A204.1 (cell line): ENCODE results near the gene MRPL4.
"Not testable (repeated sequence)": the region's sequence is repeated elsewhere in the genome, so short reads cannot be mapped to it uniquely, and the experiment has no call there.

Experiments used
- FAIRE-seq: peaks from 2 replicates; lab custom pipeline; 2012; peaks lifted over from hg19 to GRCh38; lab: Jason Lieb, UNC

MRPL4 gene

DNA sequence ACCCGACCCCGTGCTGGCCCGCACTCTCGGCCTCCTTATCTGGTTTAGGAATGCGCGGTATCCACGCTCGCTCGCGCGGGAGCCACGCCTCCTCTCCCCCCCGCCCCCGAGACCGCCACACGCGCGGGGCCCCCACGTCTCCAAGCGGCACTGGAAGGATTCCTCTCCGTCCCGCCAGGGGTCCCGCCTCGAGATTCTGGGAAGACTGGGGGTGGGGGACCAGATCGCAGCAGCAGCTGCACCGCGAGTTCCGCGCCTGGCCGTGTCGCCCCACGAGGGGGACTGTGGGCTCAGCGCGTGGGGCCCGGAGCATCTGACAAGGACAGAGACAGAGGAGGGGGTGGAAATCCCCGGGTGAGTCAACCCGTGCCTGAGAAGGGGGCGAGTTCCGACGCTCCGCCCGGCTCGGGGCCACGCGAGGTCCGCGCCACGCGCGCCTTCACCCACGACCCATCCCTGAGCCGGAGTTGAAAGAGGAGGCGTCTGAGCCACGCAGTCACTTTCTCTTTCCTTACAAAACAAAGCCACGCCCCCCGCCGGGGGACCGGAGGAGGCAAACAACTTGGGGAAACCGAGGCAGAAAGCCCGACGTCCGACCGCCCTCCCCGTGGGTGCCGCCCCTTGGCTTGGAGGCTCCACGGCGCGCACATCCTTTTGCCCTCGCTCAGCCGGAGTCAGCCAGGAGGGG, 21.7 kb upstream of the MRPL4 start:
- no peak for FAIRE-seq

- no peak for FAIRE-seq
Observed at GRCh38 chr19:10230861-10231611, 21.0 kb upstream of the MRPL4 start, which contains the start of gene S1PR2. Gene S1PR2 (minus strand): TSS chr19:10231331. CDS start chr19:10224905, 6,426 bp downstream.

DNA sequence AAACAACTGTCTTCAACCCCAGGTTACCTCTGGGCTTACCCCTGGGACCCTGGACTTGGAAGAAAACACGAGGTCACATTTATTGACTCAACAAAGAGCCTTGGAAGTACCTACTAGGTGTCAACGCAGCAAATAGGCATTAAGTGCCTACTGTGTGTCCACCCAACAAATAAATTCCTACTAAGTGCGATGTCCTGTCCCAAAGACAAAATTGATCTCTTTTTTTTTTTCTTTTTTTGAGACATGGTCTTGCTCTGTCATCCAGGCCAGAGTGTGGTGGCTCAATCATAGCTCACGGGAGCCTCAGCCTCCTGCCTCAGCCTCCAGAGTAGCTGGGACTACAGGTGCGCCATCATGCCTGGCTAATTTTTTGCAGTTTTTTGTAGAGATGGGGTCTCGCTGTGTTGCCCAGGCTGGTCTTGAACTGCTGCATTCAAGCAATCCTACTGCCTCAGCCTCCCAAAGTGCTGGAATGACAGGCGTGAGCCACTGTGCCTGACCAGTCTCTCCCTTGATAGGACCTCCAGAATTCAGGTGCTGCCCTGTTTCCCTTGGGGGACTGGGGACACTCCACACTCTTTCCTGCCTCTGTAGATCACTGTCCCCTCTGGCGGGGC, 20.3 kb upstream of the MRPL4 start:
- FAIRE-seq = no peak

DNA sequence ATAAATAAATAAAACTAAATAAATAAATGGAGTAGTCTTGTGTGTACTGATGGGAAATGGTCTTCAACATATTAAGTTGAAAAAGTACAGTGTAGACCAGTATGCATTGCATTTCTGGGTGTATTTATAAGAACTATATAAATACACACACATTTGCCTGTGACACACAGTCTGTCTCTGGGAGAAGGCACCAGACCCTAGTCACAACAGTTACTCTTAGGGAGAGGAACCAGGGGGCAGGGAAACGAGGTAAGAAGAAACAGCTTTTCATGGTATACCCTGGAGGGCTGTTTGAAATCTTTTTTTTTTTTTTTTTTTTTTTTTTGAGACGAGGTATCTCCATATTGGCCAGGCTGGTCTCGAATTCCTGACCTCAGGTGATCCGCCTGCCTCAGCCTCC, 18.1 kb upstream of the MRPL4 start:
- FAIRE-seq = no peak

GRCh38 chr19:10235003-10235402, 17.0 kb upstream of the MRPL4 start:
- no peak for FAIRE-seq

DNA sequence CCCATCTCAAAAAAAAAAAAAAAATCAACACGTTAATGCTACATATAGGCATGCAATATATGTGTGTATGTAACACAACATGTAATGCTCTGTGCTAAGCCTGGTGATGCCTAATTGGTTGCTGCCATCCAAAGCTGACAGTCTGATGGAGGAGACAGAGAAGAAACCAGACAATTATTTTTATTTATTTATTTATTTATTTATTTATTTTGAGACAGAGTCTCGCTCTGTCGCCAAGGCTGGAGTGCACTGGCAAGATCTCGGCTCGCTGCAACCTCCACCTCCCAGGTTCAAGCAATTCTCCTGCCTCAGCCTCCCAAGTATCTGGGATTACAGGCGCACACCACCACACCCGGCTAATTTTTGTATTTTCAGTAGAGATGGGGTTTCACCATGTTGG, 16.6 kb upstream of the MRPL4 start:
- FAIRE-seq = not testable (repeated sequence)

DNA sequence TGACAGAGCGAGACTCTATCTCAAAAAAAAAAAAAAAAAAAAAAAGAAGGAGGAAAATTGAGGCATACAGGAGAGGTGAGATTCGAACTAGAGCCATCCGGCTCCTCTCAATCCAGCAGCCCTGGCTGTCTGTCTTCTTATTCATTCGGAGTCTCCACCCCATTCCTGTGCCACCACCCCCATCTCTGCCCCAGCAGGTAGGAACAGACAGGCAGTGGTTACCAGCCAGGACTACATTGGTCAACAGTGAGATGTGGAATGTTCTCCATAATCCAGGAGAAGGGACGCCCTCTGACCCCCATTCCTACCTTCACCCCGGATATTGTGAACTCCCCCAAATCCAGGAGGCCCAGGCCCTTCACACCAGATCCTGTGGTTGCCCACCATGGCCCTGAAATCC, 14.3 kb upstream of the MRPL4 start:
- no peak for FAIRE-seq

GRCh38 chr19:10238172-10238783, 13.7 kb upstream of the MRPL4 start:
- FAIRE-seq = no peak

- not testable (repeated sequence) for FAIRE-seq
Observed at GRCh38 chr19:10241826-10242449, 10.1 kb upstream of the MRPL4 start.

DNA sequence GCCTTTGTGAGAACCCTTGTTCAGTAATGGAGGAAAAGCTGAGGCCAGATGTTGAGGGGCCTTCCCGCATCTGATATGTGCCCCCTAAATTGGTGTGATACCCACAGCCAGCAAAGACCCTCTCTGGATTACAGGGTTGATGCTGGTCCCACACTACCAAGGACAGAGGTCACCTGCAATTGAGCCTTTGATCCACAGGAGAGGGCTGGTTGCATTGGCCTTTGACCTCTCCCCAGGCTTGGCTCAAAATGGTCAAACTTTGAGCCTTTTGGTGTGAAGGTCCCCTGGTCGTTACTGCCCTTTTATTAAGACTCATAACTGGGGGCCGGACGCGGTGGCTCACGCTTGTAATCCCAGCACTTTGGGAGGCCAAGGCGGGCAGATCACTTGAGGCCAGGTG, 8.4 kb upstream of the MRPL4 start:
- FAIRE-seq = no peak

DNA sequence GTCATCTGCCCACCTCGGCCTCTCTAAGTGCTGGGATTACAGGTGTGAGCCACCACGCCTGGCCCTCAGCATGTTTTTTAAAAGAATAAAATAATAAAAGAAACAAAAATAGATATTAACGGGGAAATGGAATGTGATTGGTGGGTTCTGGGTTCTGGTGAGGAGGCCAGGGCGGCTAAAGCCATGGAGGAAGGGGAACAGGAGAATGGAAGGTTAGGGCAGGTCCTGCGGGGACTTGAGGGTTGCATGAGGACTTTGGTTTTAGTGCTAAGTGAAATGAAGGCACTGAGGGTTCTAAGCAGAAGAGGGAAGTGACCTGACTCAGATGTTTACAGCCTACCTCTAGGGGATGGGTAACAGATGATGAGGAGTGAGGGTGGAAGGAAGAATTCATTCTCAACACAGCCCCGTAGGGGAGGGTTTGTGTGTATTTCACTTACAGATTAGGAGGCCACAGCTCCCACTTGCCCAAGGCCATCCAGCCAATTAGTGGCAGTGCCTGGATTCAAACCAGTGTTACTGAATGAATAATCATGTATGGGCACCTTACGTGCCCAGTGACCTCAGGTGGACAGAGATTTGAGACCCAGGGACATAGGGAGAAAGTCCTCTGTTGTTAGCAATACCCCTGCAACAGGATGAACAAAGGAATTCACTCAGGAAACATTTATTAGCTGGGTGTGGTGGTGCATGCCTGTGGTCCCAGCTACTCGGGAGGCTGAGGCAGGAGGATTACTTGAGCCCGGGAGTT, 6.7 kb upstream of the MRPL4 start:
- FAIRE-seq = no peak

- FAIRE-seq = no peak
Observed at GRCh38 chr19:10246511-10246910, 5.5 kb upstream of the MRPL4 start.

DNA sequence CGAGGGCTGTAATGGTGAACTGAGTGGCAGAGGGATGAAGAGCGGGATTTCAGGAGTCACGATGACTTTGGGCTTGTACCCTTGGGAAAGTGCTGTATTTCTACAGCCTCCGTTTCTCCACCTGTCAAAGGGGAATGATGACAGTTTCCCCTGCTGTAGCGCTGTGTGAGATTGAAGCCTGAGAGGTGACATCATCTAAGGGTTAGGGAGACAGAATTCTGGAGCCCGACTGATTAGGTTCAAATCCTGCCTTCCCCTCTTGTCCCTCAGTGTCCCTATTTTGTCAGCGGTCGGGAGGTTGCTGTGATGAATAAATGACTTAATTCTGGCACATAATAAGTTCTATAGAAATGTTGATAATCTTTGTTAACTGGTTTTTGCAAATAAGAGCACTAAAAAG, 693 bp downstream of the MRPL4 start:
- FAIRE-seq = no peak

DNA sequence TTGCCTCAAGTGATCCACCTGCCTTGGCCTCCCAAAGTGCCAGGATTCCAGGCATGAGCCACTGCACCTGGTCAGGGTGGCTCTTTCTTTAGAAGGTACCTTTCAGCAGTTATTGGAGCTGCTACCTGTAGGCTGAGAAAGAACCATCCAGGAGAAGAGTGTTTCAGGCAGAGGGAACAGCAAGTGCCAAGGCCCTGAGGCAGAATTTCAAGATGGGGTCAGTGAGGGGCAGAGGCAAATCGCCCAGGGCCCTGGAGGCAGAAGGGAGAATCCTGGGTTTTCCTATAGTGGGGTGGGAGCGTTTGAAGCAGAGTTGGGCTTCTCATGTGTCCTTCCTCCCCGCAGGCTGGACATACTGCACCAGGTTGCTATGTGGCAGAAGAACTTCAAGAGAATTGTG, 2.2 kb downstream of the MRPL4 start:
- FAIRE-seq = no peak

GRCh38 chr19:10255358-10255757, 3.3 kb downstream of the MRPL4 start:
- no peak for FAIRE-seq

- no peak for FAIRE-seq
Observed at GRCh38 chr19:10256551-10256950, 4.5 kb downstream of the MRPL4 start.

DNA sequence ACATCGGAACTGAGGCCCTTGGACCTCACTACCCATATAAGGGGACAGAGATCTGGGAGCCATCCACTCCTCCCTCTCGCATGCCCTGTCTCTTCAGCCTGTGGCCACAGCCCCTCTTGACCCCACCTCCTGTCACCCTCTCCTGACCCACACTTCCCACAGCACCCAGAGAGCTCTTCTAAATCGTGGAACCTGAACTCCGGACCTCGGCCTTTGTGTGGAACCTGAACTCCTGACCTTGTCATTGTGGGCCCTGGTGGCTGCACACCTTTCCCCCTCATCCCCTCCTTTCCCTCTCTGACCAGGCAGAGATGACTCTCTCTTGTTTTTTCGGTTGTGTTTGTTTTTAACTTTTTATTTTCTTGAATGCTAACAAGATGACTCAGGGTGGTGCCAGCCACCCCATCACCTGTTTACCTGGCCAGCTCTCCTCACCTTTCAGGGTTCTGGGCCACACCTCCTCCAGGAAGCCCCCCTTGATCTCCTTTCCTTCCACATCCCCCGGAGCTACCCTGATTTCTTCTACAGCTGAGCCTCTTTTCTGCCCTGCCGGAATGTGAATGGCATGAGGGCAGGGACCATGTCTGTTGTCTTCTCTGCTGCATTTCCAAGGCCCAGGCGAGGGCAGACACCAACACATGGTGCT, 5.1 kb downstream of the MRPL4 start:
- FAIRE-seq = no peak

DNA sequence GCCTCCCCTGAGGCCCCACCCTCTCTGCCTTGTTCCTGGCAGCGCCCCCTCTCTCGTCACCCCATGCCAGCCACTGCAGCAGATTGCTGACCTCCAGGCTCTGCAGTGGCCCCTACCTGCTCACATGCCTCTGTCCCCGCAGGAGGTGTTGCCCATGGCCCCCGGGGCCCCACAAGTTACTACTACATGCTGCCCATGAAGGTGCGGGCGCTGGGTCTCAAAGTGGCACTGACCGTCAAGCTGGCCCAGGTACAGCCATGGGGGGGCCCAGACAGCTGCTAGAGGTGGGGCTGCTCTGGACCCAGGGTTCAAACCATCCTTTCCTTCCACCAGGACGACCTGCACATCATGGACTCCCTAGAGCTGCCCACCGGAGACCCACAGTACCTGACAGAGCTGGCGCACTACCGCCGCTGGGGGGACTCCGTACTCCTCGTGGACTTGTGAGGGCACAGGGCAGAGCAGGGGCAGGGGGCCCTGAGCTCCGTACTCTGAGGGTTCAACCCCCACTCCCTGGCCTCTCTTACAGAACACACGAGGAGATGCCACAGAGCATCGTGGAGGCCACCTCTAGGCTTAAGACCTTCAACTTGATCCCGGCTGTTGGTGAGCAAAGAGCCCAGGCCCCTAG, 6.2 kb downstream of the MRPL4 start:
- FAIRE-seq = no peak

- FAIRE-seq = no peak
Observed at GRCh38 chr19:10259162-10259905, 7.3 kb downstream of the MRPL4 start.

- FAIRE-seq = no peak
Observed at GRCh38 chr19:10260141-10260584, 8.1 kb downstream of the MRPL4 start.
